ENCODE measurements around the gene KRTAP20-3.

Gene KRTAP20-3

DNA sequence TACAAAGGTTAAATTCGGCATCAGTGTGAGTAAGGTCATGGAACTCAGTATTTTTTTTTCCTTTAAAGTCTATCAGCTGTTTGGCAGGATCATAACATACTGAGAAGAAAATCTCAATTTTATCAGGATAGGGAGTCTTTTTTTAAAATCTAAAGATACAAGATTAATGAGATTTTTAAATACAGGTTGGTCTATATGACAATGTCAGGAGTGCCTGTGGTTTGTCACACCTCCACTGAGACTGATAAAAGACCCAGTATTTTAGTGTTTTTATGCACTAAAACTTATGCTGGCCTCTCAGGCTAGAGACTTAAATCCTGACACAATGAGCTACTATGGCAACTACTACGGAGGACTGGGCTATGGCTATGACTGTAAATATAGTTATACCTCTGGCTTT, at the start of gene KRTAP20-3:
Gene KRTAP20-3, plus strand, starts transcription at position 301 of the 400 bp plus-strand sequence.
- DNase-seq (ENCODE audit: low read depth in 2 of 2), result no peak

GRCh38 chr21:30598802-30599201, 43.9 kb upstream of the KRTAP20-3 start, which contains the start of gene KRTAP6-2:
Gene KRTAP6-2 (minus strand): TSS chr21:30598902. CDS start chr21:30598874, 28 bp downstream.
- no peak for DNase-seq (ENCODE audit: low read depth in 2 of 2)

- no peak for DNase-seq (ENCODE audit: low read depth in 2 of 2)
Measured at GRCh38 chr21:30600787-30601186, 41.9 kb upstream of the KRTAP20-3 start, which contains the start of gene KRTAP22-1. Gene KRTAP22-1 (plus strand): TSS chr21:30601087.

- no peak for DNase-seq (ENCODE audit: low read depth in 2 of 2)
Measured at GRCh38 chr21:30605968-30606367, 36.7 kb upstream of the KRTAP20-3 start.

DNA sequence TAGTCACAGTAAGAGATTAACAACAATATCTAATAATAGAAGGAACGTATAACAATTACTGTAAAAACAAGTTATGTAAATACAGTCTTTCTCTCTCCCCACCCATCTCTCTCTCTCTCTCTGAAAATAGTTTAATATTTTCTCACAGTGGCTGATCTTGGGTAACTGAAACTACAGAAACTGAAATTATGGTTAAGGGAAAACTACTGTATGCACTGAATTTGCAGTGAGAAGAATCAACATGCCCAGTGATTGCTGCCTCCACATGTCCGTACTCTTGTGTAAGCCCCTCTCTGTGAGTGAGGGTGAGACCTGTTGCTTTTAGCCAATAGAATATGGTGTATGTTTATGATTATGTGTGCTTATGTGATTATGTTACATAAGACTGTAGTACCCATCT, 30.5 kb upstream of the KRTAP20-3 start:
- DNase-seq (ENCODE audit: low read depth in 2 of 2), result no peak

- DNase-seq (ENCODE audit: low read depth in 2 of 2), result no peak
Measured at GRCh38 chr21:30613836-30614235, 28.8 kb upstream of the KRTAP20-3 start, which contains the start of gene KRTAP6-1. Gene KRTAP6-1 (minus strand): TSS chr21:30613930. CDS start chr21:30613904, 26 bp downstream.

DNA sequence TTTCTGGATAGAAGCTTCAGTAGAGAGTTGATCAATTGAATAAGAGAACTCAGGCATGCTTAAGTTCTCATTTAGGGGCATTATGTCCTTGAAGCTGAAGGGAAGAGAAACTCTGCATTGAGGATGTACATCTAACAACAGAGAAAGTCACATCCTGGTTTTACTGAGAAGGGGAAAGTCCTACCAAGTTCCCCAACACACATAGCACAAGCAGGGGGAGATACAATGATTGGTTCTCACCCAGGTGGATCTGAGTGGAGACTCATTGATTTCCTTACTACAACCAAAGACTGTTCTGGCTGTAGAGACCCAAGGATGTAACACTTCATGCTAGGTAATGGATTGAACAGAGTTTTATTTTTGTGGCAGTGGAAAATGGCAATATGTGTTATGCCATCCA, 27.5 kb upstream of the KRTAP20-3 start:
- DNase-seq (ENCODE audit: low read depth in 2 of 2), result no peak

DNA sequence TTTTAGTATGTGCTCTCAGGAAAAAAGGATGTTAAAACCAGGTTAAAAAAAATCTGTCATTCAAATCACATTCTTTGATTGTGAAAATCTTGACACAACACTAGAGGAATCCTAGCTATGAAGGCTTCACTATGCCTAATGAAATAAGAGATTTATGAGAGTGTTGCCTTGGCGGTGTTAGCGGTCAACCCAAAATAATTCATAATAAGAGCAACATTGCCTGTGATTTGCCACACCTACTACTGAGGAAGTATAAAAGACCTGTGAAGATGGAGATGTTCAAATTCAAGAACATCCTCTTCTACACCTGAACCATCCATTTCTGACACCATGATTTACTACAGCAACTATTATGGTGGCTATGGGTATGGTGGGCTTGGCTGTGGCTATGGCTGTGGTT, 26.5 kb upstream of the KRTAP20-3 start, which contains the start of gene KRTAP20-1:
Gene KRTAP20-1, plus strand, starts transcription at position 301 of the 400 bp plus-strand sequence. Its CDS starts 30 bp downstream, at position 331.
- no peak for DNase-seq (ENCODE audit: low read depth in 2 of 2)

DNA sequence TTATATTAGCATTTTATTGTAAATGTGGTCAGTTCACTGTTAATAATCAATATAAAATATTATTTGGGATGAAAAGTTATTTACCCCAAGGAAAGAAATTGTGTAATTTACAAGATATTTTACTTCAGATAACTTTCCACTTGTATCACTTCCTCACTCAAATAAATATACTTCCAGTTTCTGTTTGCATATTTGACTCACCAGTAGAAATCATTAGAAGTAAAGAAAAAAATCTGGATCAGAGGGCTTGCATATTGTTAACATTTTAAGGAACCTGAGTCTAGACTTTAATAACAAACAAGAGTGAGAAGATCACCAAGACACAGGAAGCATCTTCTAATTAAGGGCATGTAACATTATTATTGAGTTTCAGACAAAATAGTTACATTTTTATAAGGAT, 22.6 kb upstream of the KRTAP20-3 start:
- no peak for DNase-seq (ENCODE audit: low read depth in 2 of 2)

- no peak for DNase-seq (ENCODE audit: low read depth in 2 of 2)
Measured at GRCh38 chr21:30620522-30620921, 22.1 kb upstream of the KRTAP20-3 start, which contains the start of gene KRTAP20-4. Gene KRTAP20-4 (plus strand): TSS chr21:30620627.

DNA sequence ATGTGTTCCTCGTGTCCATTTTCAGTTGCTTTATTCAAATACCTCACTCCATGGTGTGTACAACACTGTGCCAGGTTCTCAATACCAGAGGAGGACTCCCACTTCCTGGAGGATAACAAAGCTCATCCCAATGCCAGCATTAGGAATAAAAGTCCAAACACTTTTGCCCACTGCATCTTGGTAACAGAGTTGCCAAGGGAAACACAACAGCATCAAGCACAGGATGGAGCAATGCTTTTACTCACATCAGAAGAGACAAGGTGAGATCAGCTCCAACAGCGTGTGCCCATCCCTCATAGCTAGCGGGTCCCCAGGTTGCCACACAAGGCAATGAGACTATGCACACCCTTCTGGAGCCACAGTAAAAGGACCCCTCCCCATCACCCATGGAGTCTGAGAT, 19.3 kb upstream of the KRTAP20-3 start:
- DNase-seq (ENCODE audit: low read depth in 2 of 2), result no peak

- DNase-seq (ENCODE audit: low read depth in 2 of 2), result no peak
Measured at GRCh38 chr21:30625449-30626165, 17.1 kb upstream of the KRTAP20-3 start.

- no peak for DNase-seq (ENCODE audit: low read depth in 2 of 2)
Measured at GRCh38 chr21:30628109-30628508, 14.6 kb upstream of the KRTAP20-3 start.

- DNase-seq (ENCODE audit: low read depth in 2 of 2), result no peak
Measured at GRCh38 chr21:30629200-30629599, 13.5 kb upstream of the KRTAP20-3 start.

- DNase-seq (ENCODE audit: low read depth in 2 of 2), result no peak
Measured at GRCh38 chr21:30634906-30635305, 7.8 kb upstream of the KRTAP20-3 start, which contains the start of gene KRTAP20-2. Gene KRTAP20-2 (plus strand): TSS chr21:30635206. CDS start chr21:30635264, 58 bp downstream.

DNA sequence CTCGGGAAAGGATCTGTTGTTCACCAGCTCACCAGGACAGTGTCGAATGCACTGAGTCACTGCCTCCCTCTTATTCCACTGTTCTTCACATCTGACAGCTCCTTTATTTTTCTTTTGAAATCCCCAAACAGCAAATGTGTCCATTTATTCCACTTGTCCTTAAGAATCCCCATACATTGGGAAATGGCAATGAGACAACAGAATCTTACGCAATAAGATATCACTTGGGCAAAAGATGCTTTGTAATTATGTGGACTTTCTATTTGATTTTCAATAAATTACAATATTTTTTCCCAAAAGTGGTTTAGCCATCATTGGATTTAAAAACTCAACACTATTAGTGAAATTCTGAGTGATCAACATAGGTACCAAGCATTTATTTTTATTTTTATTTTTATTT, 4.0 kb upstream of the KRTAP20-3 start:
- no peak for DNase-seq (ENCODE audit: low read depth in 2 of 2)

- DNase-seq (ENCODE audit: low read depth in 2 of 2), result no peak
Measured at GRCh38 chr21:30646904-30647414, 4.3 kb downstream of the KRTAP20-3 start.

DNA sequence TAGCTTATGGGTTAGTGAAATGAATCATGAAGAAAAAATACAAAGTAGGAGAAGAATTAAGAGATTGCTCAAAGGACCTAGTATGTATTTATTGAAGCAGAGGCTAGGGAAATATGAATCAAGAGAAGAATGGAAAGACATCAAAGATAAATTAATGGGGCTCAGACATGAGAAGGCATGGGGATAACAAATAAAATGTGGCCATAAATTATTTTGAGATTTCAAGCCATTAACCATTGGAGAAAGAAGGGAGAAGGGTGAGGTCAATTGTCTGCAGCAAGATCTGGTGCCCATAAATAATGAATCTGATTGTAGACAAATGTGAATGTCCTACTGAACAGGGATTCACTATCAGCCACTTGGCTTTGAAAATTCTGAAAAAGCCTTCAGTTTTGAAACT, 10.2 kb downstream of the KRTAP20-3 start:
- DNase-seq (ENCODE audit: low read depth in 2 of 2), result no peak

DNA sequence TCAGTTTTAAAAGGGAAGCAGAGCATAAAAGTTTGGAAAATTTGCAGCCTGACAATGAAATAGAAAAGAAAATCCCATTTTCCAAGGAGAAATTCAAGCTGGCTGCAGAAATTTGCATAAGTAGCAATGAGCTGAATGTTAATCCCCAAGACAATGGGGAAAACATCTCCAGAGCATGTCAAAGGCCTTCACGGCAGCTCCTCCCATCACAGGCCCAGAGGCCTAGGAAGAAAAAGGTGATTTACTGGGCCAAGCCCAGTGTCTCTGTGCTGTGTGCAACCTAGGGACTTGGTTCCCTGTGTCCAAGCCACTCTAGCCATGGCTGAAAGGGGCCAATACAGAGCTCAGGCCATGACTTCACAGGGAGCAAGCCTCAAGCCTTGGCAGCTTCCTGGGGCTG, 26.1 kb downstream of the KRTAP20-3 start:
- DNase-seq (ENCODE audit: low read depth in 2 of 2), result no peak

GRCh38 chr21:30672985-30673650, 30.5 kb downstream of the KRTAP20-3 start:
- DNase-seq (ENCODE audit: low read depth in 2 of 2), result no peak

- no peak for DNase-seq (ENCODE audit: low read depth in 2 of 2)
Measured at GRCh38 chr21:30674312-30674711, 31.6 kb downstream of the KRTAP20-3 start.

- no peak for DNase-seq (ENCODE audit: low read depth in 2 of 2)
Measured at GRCh38 chr21:30676737-30677136, 34.1 kb downstream of the KRTAP20-3 start.

- no peak for DNase-seq (ENCODE audit: low read depth in 2 of 2)
Measured at GRCh38 chr21:30680586-30680985, 37.9 kb downstream of the KRTAP20-3 start.

All from stimulated activated CD8-positive, alpha-beta memory T cell treated with anti-CD3 and anti-CD28 coated beads, Interleukin-2, amount 100 ng/mL, for 48 hours (primary cell).